Right kidney (tissue), 1 donor: Measurements from ENCODE around the gene MMAA.

Experiments used
- DNase-seq: peaks from one replicate; pipeline ENCODE4 v3.0.0-alpha.2; 2016

MMAA gene

GRCh38 chr4:145703850-145704497 lies 84.8 kb downstream of the MMAA start:
- DNase-seq, result no peak

- DNase-seq, result no peak
These were observed 90.2 kb downstream of the MMAA start for GRCh38 chr4:145709336-145709735.
